GM21515 (cell line): ENCODE data around the gene TMEM121.
"Not testable (repeated sequence)": the region's sequence is repeated elsewhere in the genome, so short reads cannot be mapped to it uniquely, and the experiment has no call there.

Source experiments
- ATAC-seq: cut with Tn5 transposase; IDR thresholded peaks from one replicate; pipeline ENCODE4 v1.9.1; 2021; ENCODE audit not compliant: unreplicated experiment

Gene TMEM121

DNA sequence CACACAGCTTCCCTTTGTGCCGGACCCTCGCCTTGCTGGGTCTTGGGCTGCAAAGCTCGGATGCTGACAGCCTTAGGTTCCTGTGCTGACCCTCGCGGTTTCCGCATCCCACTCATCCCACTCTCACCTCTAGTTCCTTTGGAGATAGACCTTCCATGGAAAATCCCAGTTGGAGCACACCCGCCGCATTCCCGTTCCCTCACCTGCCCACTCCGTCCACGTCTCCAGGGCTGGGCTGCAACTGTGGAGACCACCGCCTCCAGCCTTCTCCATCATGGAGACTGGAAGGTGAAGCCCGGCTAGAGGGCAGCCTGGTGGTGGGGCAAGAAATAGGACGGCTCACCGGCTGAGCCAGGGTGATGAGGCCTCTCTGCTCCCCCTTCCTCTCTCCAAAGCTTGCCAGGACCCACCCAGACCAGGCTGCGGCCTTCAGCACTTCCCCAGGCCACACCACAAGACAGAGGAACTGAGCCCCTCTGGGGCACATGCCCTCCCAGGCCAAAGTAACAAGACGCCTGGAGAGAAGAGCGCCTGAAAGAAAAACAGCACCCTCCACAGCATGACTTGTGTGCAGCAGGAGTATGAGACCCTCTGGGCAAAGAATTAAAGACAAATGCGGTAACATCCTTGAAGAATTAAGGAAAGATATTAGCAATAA, 15.0 kb downstream of the TMEM121 start:
- ATAC-seq: no peak

DNA sequence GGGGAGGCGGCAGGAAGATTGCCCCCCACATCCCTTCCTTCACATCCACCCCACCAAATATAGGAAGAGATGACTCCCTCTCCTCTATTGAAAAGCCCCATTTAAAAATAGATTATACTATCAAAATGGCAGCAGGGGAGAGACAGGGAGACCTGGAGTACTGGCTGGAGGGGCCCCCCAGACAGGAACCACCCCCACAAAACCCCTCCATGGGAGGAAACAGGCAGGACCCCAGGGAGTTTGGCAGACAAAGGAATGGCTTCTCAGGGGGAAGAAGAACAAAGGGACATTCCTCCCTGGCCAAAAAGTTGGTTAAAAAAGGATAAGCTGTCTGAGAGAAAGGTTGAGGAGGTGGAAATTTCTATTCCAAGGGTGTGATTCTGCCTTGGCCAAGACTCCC, 19.3 kb downstream of the TMEM121 start:
- not testable (repeated sequence) for ATAC-seq

DNA sequence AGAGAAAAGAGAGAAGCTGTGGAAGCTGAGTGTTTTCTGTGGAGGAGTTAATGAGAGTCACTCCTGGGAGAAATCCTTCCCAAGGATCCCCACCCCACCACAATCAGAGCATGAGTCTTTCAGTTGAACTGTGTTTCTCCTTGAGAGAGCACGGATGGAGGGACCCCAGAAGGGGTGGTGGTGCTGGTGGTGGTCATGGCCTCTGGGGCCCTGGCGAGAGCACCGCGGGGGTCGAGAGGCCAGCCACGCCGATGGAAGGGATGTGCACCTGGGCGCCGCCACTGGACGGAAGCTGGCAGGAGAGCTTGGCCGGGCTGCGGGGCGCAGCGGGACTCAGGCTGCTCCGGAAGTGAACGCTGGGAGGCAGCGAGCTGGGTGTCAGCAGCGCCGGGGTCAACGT, 20.0 kb downstream of the TMEM121 start:
- ATAC-seq: not testable (repeated sequence)

DNA sequence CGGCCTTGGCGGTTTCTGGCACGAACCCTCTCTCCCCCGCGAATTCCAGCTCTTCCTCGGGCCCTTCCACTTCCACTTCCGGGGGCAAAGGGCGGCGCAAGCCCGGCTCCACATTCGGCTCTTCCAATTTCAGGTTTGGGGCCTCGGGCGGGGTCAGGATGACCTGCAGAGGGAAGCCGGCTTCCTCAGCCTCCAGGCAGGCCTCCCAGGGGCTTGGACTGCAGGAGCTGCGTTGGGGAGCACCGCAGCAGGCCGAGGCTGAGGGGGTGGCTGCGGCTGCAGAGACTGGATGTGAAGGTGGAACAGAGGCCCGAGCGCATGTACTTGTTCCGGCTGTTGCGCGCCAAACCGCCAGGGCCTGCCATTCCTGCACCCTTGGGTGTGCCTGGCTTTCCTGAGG, 20.7 kb downstream of the TMEM121 start:
- not testable (repeated sequence) for ATAC-seq

DNA sequence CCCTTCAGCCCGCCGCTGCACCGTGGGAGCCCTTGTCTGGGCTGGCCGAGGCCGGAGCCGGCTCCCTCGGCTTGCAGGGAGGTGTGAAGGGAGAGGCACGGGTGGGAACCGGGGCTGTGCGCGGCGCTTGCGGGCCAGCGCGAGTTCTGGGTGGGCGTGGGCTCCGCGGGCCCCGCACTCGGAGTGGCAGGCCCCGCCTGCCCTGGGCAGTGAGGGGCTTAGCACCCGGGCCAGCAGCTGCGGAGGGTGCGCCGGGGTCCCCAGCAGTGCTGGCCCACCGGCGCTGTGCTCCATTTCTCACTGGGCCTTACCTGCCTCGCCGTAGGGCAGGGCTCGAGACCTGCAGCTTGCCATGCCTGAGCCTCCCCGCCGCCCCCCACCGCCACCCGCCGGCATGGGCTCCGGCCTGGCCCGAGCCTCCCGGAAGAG, 21.4 kb downstream of the TMEM121 start:
- no peak for ATAC-seq

DNA sequence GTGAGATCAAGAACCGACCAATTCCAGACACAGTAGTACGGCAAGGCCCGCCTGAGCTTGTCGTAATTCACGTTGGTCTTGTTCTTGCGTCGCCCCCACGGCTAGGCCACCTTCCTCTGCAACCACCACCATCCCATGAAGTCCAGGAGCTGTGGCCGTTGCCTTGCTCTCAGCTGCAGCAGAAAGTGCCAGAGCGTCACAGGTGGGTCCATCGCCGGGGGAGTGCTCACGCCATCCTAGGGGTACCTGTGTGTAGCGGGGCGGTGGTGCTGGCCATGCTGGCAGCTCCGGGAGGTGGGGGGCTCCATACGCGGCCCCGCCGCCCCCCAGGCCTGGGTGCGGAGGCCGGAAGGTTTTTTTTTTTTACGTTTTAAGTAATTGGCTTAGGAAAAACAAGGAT, 23.1 kb downstream of the TMEM121 start:
- no peak for ATAC-seq

DNA sequence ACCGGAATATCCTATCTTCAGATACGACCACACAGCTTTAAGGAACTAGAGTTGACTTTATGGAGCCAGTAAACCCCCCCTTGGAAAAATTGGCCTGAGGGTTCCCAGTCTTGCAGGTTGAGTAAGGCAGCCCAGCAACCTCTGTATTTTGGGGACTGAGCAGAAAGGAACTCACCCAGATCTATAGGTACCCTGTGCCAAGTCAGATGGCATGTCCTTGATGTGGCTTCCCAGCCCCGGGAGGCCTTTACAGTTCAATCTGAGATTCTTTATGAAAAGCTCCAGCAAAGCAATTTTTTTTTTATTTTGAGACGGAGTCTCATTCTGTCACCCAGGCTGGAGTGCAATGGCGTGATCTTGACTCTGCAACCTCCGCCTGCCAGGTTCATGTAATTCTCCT, 27.6 kb downstream of the TMEM121 start:
- no peak for ATAC-seq

DNA sequence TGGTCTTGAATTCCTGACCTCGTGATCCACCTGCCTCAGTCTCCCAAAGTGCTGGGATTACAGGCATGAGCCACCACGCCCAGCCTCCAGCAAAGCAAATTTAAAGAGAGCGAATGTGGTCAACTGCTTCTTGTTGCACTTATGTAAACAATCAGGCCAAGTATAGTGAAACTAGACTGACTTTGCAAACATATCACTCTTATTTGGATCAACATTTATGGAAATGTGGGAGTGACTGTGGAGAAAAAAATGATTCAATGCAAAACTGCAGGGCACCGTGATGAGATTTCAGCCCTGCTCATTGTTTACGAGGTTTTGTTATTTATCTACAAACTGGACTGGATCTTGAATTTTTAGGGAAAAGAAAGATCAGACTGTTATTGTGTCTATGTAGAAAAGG, 28.1 kb downstream of the TMEM121 start:
- ATAC-seq: no peak

DNA sequence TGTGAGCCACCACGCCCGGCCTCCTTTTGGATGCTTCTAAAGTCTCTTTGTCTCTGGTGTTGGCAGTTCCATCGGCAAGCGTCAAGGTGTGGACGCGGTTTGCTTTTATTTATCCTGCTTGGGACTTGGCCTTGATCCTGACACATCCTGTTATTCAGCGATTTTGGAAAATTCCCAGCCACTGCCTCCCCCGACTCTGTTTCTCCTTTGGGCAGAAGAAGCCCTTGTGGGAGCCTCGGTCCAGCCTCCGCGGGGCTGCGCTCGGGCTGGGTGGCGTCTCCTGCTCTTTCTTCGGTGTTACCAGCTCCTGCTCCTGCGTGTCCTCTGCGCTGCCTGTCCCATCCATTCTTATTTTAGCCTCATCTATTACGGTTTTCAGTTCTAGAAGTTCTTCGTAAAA, 31.3 kb downstream of the TMEM121 start:
- ATAC-seq: not testable (repeated sequence)

DNA sequence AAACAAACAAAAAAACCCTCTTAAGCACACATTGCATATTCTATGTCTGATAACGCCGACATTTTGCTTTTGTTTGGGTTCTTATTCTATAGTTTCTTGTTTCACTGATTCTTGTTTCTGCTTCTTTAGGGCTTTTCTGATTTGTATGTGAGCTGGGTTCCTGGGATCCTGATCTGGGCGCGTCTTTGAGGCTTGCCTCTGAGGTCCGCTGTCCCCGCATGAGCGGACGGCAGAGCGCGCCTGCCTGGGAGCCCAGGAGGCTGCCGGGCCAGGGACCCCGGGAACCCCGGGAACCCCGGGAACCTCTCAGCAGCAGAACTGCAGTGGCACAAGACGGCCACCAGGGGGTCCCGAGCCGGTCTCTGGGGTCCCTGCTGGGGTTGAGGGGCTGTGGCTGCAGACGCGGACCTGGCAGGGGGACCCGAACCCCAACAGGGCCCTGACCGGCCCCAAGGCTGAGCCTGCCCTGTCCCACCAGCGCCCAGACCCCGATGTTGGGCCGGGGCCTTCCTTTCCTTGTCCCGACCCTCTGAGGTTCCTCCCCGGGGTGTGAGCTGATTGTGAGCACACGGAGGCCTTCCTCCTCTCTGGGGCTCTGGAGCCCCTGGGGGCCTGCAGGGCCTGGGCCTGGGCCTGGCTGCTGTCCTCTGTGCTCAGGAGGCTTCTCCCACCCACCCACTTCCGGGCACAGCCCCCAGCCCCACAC, 32.2 kb downstream of the TMEM121 start:
- ATAC-seq: not testable (repeated sequence)

DNA sequence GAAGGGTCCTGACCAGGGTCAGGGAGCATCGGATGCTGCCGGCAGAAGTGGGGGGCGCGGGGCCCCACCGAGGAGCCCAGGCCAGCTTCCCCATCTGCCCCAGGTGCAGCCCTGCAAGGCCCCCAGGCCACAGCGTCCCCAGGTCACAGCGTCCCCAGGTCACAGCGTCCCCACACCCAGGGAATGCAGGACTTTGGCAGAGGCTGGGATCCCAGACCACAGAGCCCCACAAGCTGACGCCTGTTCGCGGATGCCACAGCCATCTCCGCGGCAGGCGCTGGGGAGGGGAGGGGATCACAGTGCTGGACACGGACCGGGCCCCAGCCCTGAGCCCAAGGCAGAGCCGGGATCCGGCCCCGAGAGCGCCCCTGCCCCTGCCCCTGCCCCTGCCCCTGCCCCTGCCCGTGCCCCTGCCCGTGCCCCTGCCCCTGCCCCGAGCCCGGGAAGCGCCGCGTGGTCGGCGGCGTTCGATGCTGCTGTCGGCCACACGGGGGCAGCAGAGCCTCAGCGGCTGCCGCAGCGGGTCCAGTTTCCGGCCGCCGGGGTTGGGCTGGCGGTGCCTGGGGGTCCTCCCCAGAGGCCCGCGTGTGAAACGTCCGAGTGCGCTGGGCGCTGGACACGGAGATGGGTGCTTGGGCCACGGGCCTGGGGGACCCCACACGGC, 33.1 kb downstream of the TMEM121 start:
- peak; percentile 26 for ATAC-seq

DNA sequence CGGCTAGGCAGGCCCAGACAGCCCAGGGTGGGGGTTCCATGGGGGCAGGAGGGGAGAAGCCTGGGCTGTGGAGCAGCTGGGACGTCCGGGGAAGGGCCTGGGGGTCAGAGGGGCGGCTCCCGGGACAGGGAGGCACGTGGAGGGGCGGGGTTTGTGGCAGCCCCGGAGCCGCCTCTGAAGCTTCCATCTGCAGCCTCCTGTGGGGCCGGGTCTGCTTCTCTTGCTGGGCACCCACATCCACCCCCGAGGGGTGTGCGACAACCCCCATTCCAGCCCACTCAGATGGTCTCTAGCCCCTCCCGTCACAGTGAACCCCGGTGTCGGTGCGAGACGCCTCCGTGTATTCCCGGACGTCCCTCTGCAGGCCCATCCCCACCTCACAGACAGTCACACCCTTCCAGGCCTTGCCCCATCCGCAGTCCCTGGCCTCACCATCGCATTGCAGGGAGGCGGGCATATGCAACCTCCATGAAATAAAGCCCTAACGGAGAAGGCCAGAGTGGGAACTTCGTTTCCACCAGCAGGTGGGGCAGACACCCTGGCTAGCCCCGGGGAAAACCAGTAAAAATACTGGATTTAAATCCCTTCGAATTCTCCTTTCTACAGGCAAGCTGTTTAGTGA, 33.8 kb downstream of the TMEM121 start:
- peak; percentile 51 for ATAC-seq

DNA sequence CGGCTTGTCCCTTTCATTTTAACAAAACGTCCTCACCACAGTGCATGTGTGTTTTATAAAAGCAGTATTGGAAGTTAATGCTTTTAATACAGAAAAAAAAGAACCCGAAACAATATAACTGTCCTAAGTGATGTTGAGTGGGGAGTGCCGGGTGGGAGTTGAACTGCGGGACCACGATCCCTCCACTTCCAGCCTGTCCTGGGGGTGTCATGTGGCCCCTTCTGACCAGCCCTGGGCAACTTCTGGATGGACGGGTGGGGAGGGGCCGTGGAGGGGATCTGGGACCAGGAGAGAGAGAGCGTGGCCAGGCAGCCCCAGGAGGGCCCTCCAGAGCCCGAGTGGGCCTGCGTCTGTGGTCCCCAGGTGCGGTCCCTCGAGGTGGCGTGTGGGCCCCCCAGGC, 35.0 kb downstream of the TMEM121 start:
- ATAC-seq: not testable (repeated sequence)

DNA sequence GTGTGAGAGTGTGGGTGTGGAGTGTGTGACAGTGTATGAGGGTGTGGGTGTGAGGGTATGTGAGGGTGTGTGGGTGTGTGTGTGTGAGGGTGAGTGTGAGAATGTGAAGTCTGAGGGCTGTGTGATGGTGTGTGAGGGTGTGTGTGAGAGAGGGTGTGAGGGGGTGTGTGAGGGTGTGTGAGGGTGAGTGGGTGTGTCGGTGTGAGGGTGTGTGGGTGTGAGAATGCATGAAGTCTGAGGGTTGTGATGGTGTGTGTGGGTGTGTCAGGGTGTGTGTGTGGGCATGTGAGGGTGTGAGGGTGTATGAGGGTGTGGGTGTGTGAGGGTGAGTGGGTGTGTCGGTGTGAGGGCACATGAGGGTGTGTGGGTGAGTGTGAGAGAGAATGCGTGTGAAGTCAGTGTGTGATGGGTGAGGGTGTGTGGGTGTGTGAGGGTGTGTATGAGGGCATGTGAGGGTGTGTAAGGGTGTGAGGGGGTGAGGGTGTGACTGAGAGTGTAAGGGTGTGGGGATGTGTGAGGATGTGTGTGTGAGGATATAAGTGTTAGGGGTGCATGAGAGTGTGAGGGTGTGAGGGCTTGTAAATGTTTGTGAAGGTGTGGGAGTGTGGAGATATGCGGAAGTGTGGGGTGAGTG, 36.4 kb downstream of the TMEM121 start:
- no peak for ATAC-seq

DNA sequence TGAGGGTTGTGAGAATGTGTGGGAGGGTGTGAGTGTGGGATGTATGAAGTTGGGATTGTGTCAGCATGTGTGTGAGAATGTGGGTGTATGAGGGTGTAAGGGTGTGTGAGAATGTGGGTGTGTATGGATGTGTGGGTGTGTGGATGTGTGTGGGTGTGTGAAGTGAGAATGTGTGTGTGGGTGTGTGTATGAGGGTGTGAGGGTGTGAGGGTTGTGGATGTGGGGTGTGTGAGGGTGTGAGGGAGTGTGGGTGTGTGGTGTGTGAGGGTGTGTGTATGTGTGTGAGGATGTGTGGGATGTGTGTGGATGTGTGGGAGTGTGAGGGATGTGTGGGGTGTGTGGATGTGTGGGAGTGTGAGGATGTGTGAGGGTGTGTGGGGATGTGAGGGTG, 37.0 kb downstream of the TMEM121 start:
- ATAC-seq: no peak

DNA sequence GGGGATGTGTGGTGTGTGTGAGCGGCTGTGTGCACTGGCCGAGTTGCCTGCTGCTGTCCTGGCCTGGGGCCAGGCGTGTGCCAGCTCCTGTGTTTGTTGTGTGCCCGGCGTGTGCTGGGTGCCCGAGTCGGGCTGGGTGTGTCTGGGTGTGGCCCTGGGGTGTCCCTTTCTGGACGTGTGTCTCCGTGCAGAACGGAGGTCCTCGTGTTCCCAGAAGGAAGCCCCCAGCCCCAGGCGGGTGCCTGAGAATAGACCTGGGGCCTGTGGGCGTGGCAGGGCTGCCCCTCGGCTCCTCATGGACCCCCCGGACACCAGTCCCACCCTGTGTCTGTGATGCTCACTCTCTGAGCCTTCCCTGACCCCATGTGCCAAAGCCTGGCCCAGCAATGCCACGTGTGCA, 38.2 kb downstream of the TMEM121 start:
- not testable (repeated sequence) for ATAC-seq

DNA sequence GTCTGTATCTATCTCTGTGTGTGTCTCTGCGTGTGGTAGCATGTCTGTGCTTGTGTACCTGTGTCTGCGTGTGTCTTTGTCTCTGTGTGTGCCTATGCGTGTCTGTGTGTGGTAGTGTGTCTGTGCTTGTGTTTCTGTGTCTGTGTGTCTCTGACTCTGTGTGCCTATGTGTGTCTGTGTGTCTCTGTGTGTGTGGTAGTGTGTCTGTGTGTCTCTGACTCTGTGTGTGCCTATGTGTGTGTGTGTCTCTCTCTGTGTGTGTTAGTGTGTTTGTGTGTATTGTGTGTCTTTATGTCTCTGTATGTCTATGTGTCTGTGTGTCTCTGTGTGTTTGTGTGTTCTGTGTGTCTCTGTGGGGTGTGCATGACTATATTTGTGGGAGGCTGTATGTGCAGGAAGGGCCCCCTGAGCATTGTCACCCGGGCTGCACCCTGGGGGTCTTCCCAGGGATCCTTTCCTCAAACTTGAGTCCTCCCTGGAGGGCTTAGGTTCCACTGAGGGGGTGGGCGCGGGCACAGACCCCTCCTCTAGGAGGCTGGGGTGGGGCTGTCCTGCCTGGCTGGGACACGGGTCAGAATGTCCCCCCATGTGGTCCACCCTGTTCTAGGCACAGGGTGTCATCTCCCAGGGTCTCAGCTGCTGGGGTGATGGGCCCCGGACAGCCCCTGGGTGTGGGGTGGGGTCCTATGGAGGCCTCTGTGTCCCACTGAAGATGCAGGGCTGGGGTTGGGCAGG, 39.0 kb downstream of the TMEM121 start:
- ATAC-seq: not testable (repeated sequence)

DNA sequence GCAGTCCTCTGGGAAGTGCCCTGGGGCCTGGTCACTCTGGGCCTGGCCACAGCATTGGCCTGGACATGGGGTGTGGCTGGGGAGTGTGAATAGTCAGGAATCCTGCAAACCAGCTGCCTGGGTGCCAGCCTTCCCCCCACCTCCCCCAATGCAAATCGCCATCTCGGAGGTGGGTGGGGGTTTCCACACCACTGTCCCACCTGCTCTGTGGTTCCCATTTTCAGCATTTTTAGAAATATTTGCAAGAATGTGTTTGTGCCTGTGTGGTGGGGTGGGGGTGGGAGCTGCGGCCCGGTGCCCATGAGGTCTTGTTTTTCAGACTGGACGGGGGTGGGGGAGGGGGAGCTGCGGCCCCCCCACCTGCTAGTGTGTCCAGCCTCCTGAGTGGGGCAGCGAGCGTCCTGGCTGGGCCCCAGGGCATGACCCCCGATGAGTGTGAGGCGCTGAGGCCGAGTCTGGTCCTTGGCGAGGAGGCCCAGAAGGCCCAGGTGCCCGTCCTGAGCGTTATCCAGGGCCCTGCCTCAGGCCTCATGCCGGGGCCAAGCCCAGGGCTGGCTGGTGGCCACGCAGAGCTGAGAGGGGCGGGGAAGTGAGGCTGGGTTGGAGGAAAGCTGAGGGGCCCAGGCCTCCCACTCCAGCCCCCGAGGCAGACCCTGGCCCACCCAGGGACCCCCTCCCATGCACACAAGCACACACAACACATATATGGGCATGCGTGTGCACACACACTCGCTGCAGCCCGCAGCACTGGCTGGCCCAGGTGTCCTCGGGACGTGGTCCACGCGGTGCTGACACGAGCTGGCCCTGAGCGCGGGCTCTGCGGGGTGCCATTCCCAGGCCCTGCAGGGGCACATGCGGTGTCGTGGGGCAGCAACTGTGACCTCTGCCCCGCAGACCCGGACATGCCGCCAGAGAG, 40.1 kb downstream of the TMEM121 start:
- ATAC-seq: not testable (repeated sequence)
